Osteocyte (in vitro differentiated cells): Measurements from ENCODE around the gene ITPR2. TPM values are rescaled to one million over a fixed set of nuclear protein-coding genes. Genes with fewer than 3 reads are reported as not detected.

Experiments used
- DNase-seq: peaks from one replicate; pipeline ENCODE4 v3.0.0; 2021; ENCODE audit warnings: mixed read lengths; ENCODE audit not compliant: unreplicated experiment; ENCODE audit errors: extremely low spot score
- H3K27ac Mint-ChIP-seq: one replicate; pipeline ENCODE4 v1.8.0; 2021; ENCODE audit warnings: mild to moderate bottlenecking, mixed read lengths; ENCODE audit not compliant: unreplicated experiment
- H3K27me3 Mint-ChIP-seq: one replicate; pipeline ENCODE4 v1.8.0; 2021; ENCODE audit warnings: mixed read lengths; ENCODE audit not compliant: unreplicated experiment
- H3K36me3 Mint-ChIP-seq: one replicate; pipeline ENCODE4 v1.8.0; 2021; ENCODE audit warnings: mixed read lengths; ENCODE audit not compliant: unreplicated experiment
- H3K4me1 Mint-ChIP-seq: one replicate; pipeline ENCODE4 v1.8.0; 2021; ENCODE audit warnings: mixed read lengths; ENCODE audit not compliant: unreplicated experiment
- H3K4me3 Mint-ChIP-seq: one replicate; pipeline ENCODE4 v1.8.0; 2021; ENCODE audit warnings: mild to moderate bottlenecking, moderate library complexity, mixed read lengths; ENCODE audit not compliant: unreplicated experiment
- H3K9me3 Mint-ChIP-seq: one replicate; pipeline ENCODE4 v1.8.0; 2021; ENCODE audit warnings: mixed read lengths; ENCODE audit not compliant: unreplicated experiment
- total RNA-seq: library from RNA; stranded (reverse); gene quantifications from 2 replicates; pipeline ENCODE4 v1.2.1, GENCODE V29; 2021
- TF ChIP-seq, protein P1 (sequence below): fragments of 200-600 bp; sonication (generic); IDR thresholded peaks from 2 replicates; pipeline ENCODE4 v1.5.0; 2021; ENCODE audit warnings: antibody characterized with exemption, mild to moderate bottlenecking, moderate library complexity

The ITPR2 gene
- total RNA-seq, 1 donor from 2014 or later, result 22.1 TPM

GRCh38 chr12:26717757-26718156 is 115.2 kb downstream of the ITPR2 start:
- peaks cover 3% of the 10 kb centered on the region for H3K4me1 Mint-ChIP-seq
- H3K36me3 Mint-ChIP-seq, result peaks cover 7% of the 10 kb centered on the region
- H3K27ac Mint-ChIP-seq, result no peak overlapping the region
- TF ChIP-seq, protein P1, sequence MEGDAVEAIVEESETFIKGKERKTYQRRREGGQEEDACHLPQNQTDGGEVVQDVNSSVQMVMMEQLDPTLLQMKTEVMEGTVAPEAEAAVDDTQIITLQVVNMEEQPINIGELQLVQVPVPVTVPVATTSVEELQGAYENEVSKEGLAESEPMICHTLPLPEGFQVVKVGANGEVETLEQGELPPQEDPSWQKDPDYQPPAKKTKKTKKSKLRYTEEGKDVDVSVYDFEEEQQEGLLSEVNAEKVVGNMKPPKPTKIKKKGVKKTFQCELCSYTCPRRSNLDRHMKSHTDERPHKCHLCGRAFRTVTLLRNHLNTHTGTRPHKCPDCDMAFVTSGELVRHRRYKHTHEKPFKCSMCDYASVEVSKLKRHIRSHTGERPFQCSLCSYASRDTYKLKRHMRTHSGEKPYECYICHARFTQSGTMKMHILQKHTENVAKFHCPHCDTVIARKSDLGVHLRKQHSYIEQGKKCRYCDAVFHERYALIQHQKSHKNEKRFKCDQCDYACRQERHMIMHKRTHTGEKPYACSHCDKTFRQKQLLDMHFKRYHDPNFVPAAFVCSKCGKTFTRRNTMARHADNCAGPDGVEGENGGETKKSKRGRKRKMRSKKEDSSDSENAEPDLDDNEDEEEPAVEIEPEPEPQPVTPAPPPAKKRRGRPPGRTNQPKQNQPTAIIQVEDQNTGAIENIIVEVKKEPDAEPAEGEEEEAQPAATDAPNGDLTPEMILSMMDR, result no peak
- no peak for DNase-seq
- no peaks in the 10 kb centered on the region for H3K27me3 Mint-ChIP-seq
- H3K9me3 Mint-ChIP-seq, result no peaks in the 10 kb centered on the region
- no peak overlapping the region for H3K4me3 Mint-ChIP-seq

- peaks cover 9% of the 10 kb centered on the region for H3K36me3 Mint-ChIP-seq
- no peak for DNase-seq
- no peaks in the 10 kb centered on the region for H3K27me3 Mint-ChIP-seq
- no peak overlapping the region for H3K27ac Mint-ChIP-seq
- TF ChIP-seq, protein P1, result no peak
- no peak overlapping the region for H3K4me3 Mint-ChIP-seq
- no peaks in the 10 kb centered on the region for H3K4me1 Mint-ChIP-seq
- H3K9me3 Mint-ChIP-seq, result no peaks in the 10 kb centered on the region
Measured at GRCh38 chr12:26715232-26715631, 117.8 kb downstream of the ITPR2 start.

DNA sequence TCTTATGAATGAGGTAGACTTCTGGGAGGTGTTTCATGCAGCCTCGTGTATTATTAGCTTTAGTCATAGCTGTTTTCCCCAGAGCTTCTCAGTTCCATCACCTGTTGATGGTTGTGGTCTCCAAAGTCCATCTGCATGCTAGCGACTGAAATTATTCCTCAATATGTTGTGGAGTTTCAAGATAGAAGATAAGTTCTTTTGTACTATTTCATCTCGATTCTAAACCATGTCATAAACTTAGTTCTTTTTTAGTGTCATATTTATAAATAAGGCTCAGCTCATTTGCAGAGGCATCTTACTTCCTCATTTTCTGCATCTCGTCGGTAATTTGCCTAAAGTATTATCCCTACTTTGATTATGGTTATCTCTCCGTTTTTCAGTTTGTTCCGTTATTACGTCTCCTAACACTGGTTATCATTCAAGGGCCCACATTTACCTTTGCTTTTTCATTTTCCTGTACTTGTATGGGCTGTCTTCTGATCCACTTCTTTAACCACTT is 119.1 kb downstream of the ITPR2 start:
- Mint-ChIP-seq H3K4me1 (no peaks in the 10 kb centered on the region), H3K4me3 (no peak overlapping the region), H3K36me3 (peaks cover 9% of the 10 kb centered on the region), H3K27me3 (no peaks in the 10 kb centered on the region), H3K27ac (no peak overlapping the region), H3K9me3 (no peaks in the 10 kb centered on the region)
- TF ChIP-seq, protein P1, result no peak
- DNase-seq, result no peak

DNA sequence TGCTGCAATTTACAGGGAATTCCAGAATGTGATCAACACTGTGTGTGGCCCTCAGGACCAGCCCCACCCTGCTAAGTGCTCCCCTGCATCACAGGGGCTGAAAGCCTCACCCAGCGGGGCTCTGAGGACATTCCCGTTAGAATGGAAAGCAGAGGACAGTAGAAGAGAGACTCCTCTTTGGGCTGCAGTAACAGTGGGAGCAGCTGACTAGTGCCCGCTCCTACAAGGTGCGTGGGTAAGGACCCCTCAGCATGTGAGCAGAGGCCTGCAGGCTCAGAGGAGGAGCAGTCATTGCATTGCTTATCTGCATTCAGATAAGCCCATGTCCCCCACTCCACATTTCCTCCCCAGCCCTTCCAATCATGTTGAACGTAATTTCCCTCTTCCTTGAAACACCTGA is 120.1 kb downstream of the ITPR2 start:
- no peak for DNase-seq
- no peak overlapping the region for H3K4me3 Mint-ChIP-seq
- no peak overlapping the region for H3K27ac Mint-ChIP-seq
- no peaks in the 10 kb centered on the region for H3K4me1 Mint-ChIP-seq
- H3K27me3 Mint-ChIP-seq, result no peaks in the 10 kb centered on the region
- peaks cover 13% of the 10 kb centered on the region for H3K36me3 Mint-ChIP-seq
- TF ChIP-seq, protein P1, result no peak
- peaks cover 5% of the 10 kb centered on the region for H3K9me3 Mint-ChIP-seq

DNA sequence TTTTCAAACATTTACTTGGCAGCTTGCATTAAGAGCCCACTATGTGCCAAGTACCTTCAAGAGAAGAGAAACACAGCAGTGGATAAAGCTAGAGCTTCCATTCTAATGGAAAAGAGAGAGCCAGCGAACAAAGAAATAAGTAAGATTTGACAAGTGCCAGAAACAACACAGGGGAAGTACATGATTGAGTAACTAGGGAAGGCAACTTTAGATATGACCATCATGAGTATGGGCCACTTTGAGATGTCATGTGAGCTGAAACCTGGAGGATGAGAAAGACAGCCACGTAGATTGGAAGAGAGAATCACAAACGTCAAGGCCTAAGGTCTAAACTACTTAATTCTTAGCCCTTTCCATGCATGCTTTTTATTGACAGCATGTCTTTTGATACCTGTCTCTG is 121.4 kb downstream of the ITPR2 start:
- Mint-ChIP-seq H3K4me1 (no peaks in the 10 kb centered on the region), H3K27ac (no peak overlapping the region), H3K9me3 (peaks cover 5% of the 10 kb centered on the region), H3K27me3 (no peaks in the 10 kb centered on the region), H3K36me3 (peaks cover 11% of the 10 kb centered on the region), H3K4me3 (no peak overlapping the region)
- TF ChIP-seq, protein P1, result no peak
- no peak for DNase-seq
